SK-N-MC (cell line): ENCODE measurements around the gene PLXDC2.

Source experiments
- EZH2 ChIP-seq: fragments of 200-600 bp; sonication (generic); IDR thresholded peaks from one replicate; pipeline ENCODE4 v1.6.1; 2017; ENCODE audit warnings: antibody characterized with exemption
- FOXP2 ChIP-seq: optimal IDR thresholded peaks from 2 replicates; pipeline ENCODE3; 2011; ENCODE audit warnings: mild to moderate bottlenecking, moderate library complexity; ENCODE audit not compliant: insufficient read depth; ENCODE audit errors: extremely low read length, control extremely low read depth
- POLR2AphosphoS5 ChIP-seq: IDR thresholded peaks from 2 replicates; pipeline ENCODE4 v1.6.1; 2012; ENCODE audit warnings: mild to moderate bottlenecking, low read depth, low read length, borderline replicate concordance

GRCh38 chr10:20228729-20229128, 412.5 kb downstream of the PLXDC2 start:
- no peak for TF ChIP-seq POLR2AphosphoS5
- no peak for TF ChIP-seq EZH2
- TF ChIP-seq FOXP2 = no peak
